H9 (cell line): ENCODE measurements around the gene KBTBD12. TPM values are rescaled to one million over a fixed set of nuclear protein-coding genes. Genes with fewer than 3 reads are reported as not detected.

Experiments
- DNase-seq: peaks from one replicate; pipeline ENCODE4 v3.0.0-alpha.2; 2017
- H2AFZ ChIP-seq: one replicate; pipeline ENCODE4 v1.6.1; 2013; ENCODE audit warnings: mild to moderate bottlenecking, low read length, control low read depth, moderate library complexity
- H2AK5ac ChIP-seq: 2 replicates; pipeline ENCODE4 v1.6.1; 2013; ENCODE audit warnings: low read length, control low read depth, mixed read lengths; ENCODE audit not compliant: insufficient read length
- H2BK120ac ChIP-seq: one replicate; pipeline ENCODE4 v1.6.1; 2013; ENCODE audit warnings: low read depth, mild to moderate bottlenecking, low read length, control low read depth, inconsistent platforms; ENCODE audit not compliant: poor library complexity, severe bottlenecking
- H2BK12ac ChIP-seq: 2 replicates; pipeline ENCODE4 v1.6.1; 2013; ENCODE audit warnings: low read length, control low read depth, mixed read lengths, low read depth; ENCODE audit not compliant: insufficient read length
- H2BK15ac ChIP-seq: 2 replicates; pipeline ENCODE4 v1.6.1; 2013; ENCODE audit warnings: low read depth, low read length, control low read depth
- H2BK20ac ChIP-seq: one replicate; pipeline ENCODE4 v1.6.1; 2013; ENCODE audit warnings: low read depth, mild to moderate bottlenecking, low read length, control low read depth, inconsistent platforms; ENCODE audit not compliant: poor library complexity, severe bottlenecking
- H2BK5ac ChIP-seq: 2 replicates; pipeline ENCODE4 v1.6.1; 2013; ENCODE audit warnings: low read length, control low read depth, mixed read lengths; ENCODE audit not compliant: insufficient read length
- H3K14ac ChIP-seq: 2 replicates; pipeline ENCODE4 v1.6.1; 2013; ENCODE audit warnings: low read length, control low read depth; ENCODE audit not compliant: insufficient read depth
- H3K18ac ChIP-seq: 2 replicates; pipeline ENCODE4 v1.6.1; 2013; ENCODE audit warnings: low read depth, mild to moderate bottlenecking, mixed read lengths, low read length, control low read depth; ENCODE audit not compliant: insufficient read length
- H3K23ac ChIP-seq: 2 replicates; pipeline ENCODE4 v1.6.1; 2013; ENCODE audit warnings: low read length, control low read depth, mixed read lengths, low read depth; ENCODE audit not compliant: insufficient read length
- H3K23me2 ChIP-seq: 2 replicates; pipeline ENCODE4 v1.6.1; 2013; ENCODE audit warnings: low read depth, mild to moderate bottlenecking, mixed read lengths, low read length, control low read depth; ENCODE audit not compliant: insufficient read length, poor library complexity, severe bottlenecking
- H3K27ac ChIP-seq: 2 replicates; pipeline ENCODE4 v1.5.1; 2013; ENCODE audit warnings: low read length, control low read depth, mixed read lengths, low read depth; ENCODE audit not compliant: insufficient read length
- H3K27me3 ChIP-seq: 2 replicates; pipeline ENCODE4 v1.6.1; 2013; ENCODE audit warnings: low read length, control low read depth, inconsistent platforms; ENCODE audit not compliant: insufficient read depth
- H3K4ac ChIP-seq: 2 replicates; pipeline ENCODE4 v1.6.1; 2013; ENCODE audit warnings: low read depth, mild to moderate bottlenecking, control low read depth, inconsistent platforms, low read length, moderate library complexity
- H3K4me1 ChIP-seq: 2 replicates; pipeline ENCODE4 v1.6.1; 2013; ENCODE audit warnings: low read length, control low read depth, inconsistent platforms; ENCODE audit not compliant: insufficient read depth
- H3K4me2 ChIP-seq: 2 replicates; pipeline ENCODE4 v1.6.1; 2013; ENCODE audit warnings: low read length, control low read depth, mixed read lengths; ENCODE audit not compliant: insufficient read length, insufficient read depth
- H3K56ac ChIP-seq: 2 replicates; pipeline ENCODE4 v1.6.1; 2013; ENCODE audit warnings: low read depth, mild to moderate bottlenecking, mixed read lengths, low read length, control low read depth; ENCODE audit not compliant: insufficient read length
- H3K79me1 ChIP-seq: 2 replicates; pipeline ENCODE4 v1.6.1; 2013; ENCODE audit warnings: low read depth, mild to moderate bottlenecking, moderate library complexity, low read length, control low read depth, inconsistent platforms; ENCODE audit not compliant: insufficient read depth, poor library complexity, severe bottlenecking
- H3K79me2 ChIP-seq: 2 replicates; pipeline ENCODE4 v1.6.1; 2013; ENCODE audit warnings: low read length, control low read depth, inconsistent platforms; ENCODE audit not compliant: insufficient read depth
- H3K9ac ChIP-seq: 2 replicates; pipeline ENCODE4 v1.6.1; 2013; ENCODE audit warnings: low read length, control low read depth, mixed read lengths; ENCODE audit not compliant: insufficient read length; ENCODE audit errors: extremely low read depth
- H3K9me3 ChIP-seq: one replicate; pipeline ENCODE4 v1.6.1; 2013; ENCODE audit warnings: low read depth, low read length, inconsistent platforms; ENCODE audit not compliant: control insufficient read depth
- H3T11ph ChIP-seq: one replicate; pipeline ENCODE4 v1.6.1; 2013; ENCODE audit warnings: mild to moderate bottlenecking, low read length, control low read depth, inconsistent platforms
- H4K20me1 ChIP-seq: one replicate; pipeline ENCODE4 v1.6.1; 2013; ENCODE audit not compliant: control insufficient read depth, insufficient read length, insufficient read depth
- H4K5ac ChIP-seq: 2 replicates; pipeline ENCODE4 v1.6.1; 2013; ENCODE audit warnings: low read depth, mild to moderate bottlenecking, mixed read lengths, low read length, control low read depth; ENCODE audit not compliant: insufficient read length
- H4K8ac ChIP-seq: replicated peaks from 2 replicates; pipeline ENCODE4 v1.6.1; 2013; ENCODE audit warnings: low read length, control low read depth, mixed read lengths, low read depth; ENCODE audit not compliant: insufficient read length
- H4K91ac ChIP-seq: 2 replicates; pipeline ENCODE4 v1.6.1; 2013; ENCODE audit warnings: low read depth, mild to moderate bottlenecking, moderate library complexity, mixed read lengths, low read length, control low read depth; ENCODE audit not compliant: insufficient read length
- H3K27ac Mint-ChIP-seq, 3 experiments: 2 replicates in 2 of 3; 3 replicates in 1 of 3; pipeline ENCODE4 v1.8.0; 2020 to 2021; ENCODE audit warnings: mixed read lengths in 3 of 3, mild to moderate bottlenecking in 1 of 3, moderate library complexity in 1 of 3
- H3K27me3 Mint-ChIP-seq: 2 replicates; pipeline ENCODE4 v1.8.0; 2021; ENCODE audit warnings: low read depth, mild to moderate bottlenecking, moderate library complexity, mixed read lengths
- H3K36me3 Mint-ChIP-seq, 3 experiments: 2 replicates in 2 of 3; 3 replicates in 1 of 3; pipeline ENCODE4 v1.8.0; 2020 to 2021; ENCODE audit warnings: low read depth in 3 of 3, mixed read lengths in 3 of 3; ENCODE audit not compliant: insufficient read depth in 1 of 3
- H3K4me1 Mint-ChIP-seq, 2 experiments: 2 replicates each; pipeline ENCODE4 v1.8.0; 2020; ENCODE audit warnings: mixed read lengths in 2 of 2
- H3K4me3 Mint-ChIP-seq, 2 experiments: 2 replicates in 1 of 2; 3 replicates in 1 of 2; pipeline ENCODE4 v1.8.0; 2020 to 2021; ENCODE audit warnings: mild to moderate bottlenecking in 2 of 2, mixed read lengths in 2 of 2, moderate library complexity in 1 of 2
- H3K9me3 Mint-ChIP-seq, 2 experiments: 2 replicates in 1 of 2; 3 replicates in 1 of 2; pipeline ENCODE4 v1.8.0; 2020; ENCODE audit warnings: mild to moderate bottlenecking in 2 of 2, mixed read lengths in 2 of 2, moderate library complexity in 1 of 2
- WGBS: extraction: QIAGEN DNeasy Blood & Tissue Kit; methylation state at CpG from one replicate; pipeline ENCODE4 v1.1.7; 2013; ENCODE audit warnings: missing lambda C conversion rate, low lambda C conversion rate, mixed read lengths; ENCODE audit not compliant: insufficient read length; ENCODE audit errors: extremely low coverage; 5-methylcytosine and 5-hydroxymethylcytosine counted together
- total RNA-seq: library from RNA; stranded (reverse); gene quantifications from 2 replicates; pipeline ENCODE4 v1.2.1, GENCODE V29; 2021
- TF ChIP-seq, protein P1 (sequence below): fragments of 200-600 bp; sonication (generic); conservative IDR thresholded peaks from 3 replicates; pipeline ENCODE4 v1.8.0; 2021; ENCODE audit warnings: antibody characterized with exemption, mild to moderate bottlenecking

The KBTBD12 gene
- total RNA-seq, 1 experiment from 2014 or later: not detected

DNA sequence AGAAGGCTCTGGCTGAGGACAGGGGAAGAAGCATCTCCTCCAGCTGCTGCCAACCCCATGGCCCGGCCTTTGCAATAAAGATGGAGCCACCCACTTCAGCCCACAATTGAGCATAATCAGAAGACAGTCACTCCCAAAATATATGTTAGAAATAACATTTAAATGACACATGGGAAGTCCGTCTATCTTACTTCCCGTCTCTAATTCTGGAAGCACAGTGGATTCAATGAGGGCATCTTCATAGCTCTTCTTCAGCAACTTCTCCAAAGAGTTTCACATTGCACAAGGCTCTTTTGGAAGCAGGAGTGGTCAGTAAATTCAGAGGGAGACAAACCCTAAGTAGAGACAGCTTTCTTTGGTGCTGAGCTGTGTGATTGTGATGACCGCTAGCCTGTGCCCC is 70.2 kb downstream of the KBTBD12 start:
- Histone ChIP-seq H3K56ac (no peak overlapping the region), H3K4me1 (no peaks in the 10 kb centered on the region), H4K8ac (no peak overlapping the region), H4K5ac (no peak overlapping the region), H3K14ac (no peak overlapping the region), H3K79me2 (no peaks in the 10 kb centered on the region), H3K4ac (no peak overlapping the region), H3K23me2 (no peaks in the 10 kb centered on the region), H2BK5ac (no peak overlapping the region), H3K79me1 (no peaks in the 10 kb centered on the region), H3K23ac (no peak overlapping the region), H2BK120ac (no peak overlapping the region), H2BK15ac (no peak overlapping the region), H3T11ph (no peak overlapping the region), H2BK12ac (no peak overlapping the region), H2AK5ac (no peak overlapping the region), H2AFZ (no peak overlapping the region), H3K27me3 (no peaks in the 10 kb centered on the region), H3K4me2 (no peak overlapping the region), H3K9me3 (no peaks in the 10 kb centered on the region), H3K9ac (no peak overlapping the region), H3K18ac (no peak overlapping the region), H4K20me1 (no peaks in the 10 kb centered on the region), H2BK20ac (no peak overlapping the region), H3K27ac (no peak overlapping the region), H4K91ac (no peak overlapping the region)
- peaks cover 37% of the 10 kb centered on the region for H3K27me3 Mint-ChIP-seq
- H3K4me1 Mint-ChIP-seq: 0 out of 4 replicates have a peak, but pooled peaks cover 0 to 4% of the 10 kb centered on the region in 2 experiments
- no peak for DNase-seq
- no CpG with 5 or more reads among the region's 4 CpGs for WGBS
- H3K27ac Mint-ChIP-seq: no peak overlapping the region
- TF ChIP-seq, protein P1, sequence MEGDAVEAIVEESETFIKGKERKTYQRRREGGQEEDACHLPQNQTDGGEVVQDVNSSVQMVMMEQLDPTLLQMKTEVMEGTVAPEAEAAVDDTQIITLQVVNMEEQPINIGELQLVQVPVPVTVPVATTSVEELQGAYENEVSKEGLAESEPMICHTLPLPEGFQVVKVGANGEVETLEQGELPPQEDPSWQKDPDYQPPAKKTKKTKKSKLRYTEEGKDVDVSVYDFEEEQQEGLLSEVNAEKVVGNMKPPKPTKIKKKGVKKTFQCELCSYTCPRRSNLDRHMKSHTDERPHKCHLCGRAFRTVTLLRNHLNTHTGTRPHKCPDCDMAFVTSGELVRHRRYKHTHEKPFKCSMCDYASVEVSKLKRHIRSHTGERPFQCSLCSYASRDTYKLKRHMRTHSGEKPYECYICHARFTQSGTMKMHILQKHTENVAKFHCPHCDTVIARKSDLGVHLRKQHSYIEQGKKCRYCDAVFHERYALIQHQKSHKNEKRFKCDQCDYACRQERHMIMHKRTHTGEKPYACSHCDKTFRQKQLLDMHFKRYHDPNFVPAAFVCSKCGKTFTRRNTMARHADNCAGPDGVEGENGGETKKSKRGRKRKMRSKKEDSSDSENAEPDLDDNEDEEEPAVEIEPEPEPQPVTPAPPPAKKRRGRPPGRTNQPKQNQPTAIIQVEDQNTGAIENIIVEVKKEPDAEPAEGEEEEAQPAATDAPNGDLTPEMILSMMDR: no peak
- peaks cover 2 to 3% of the 10 kb centered on the region in 2 experiments; a peak in 4 of 5 replicates for H3K9me3 Mint-ChIP-seq
- no peak overlapping the region for H3K4me3 Mint-ChIP-seq
- no peaks in the 10 kb centered on the region; a peak in 1 of 7 replicates for H3K36me3 Mint-ChIP-seq
